Sigmoid colon (tissue), 7 donors: Measurements from ENCODE around the gene HOXC13. TPM values are rescaled to one million over a fixed set of nuclear protein-coding genes. Genes with fewer than 3 reads are reported as not detected.

Source experiments
- DNase-seq: peaks from one replicate; pipeline ENCODE4 v3.0.0-alpha.2; 2019
- H3K27ac ChIP-seq, 4 donors: fragments of 200-600 bp; sonication (generic); one replicate each; pipeline ENCODE4 v1.5.1; 2016 to 2019; ENCODE audit warnings: mild to moderate bottlenecking in 1 of 4
- H3K27me3 ChIP-seq, 3 donors: fragments of 200-600 bp; sonication (generic); one replicate each; pipeline ENCODE4 v1.5.1; 2019; ENCODE audit warnings: mild to moderate bottlenecking in 1 of 3
- H3K36me3 ChIP-seq, 4 donors: fragments of 200-600 bp; sonication (generic); one replicate each; pipeline ENCODE4 v1.5.1; 2016 to 2019
- H3K4me1 ChIP-seq, 4 donors: fragments of 200-600 bp; sonication (generic); one replicate each; pipeline ENCODE4 v1.5.1; 2017 to 2019
- H3K4me3 ChIP-seq, 4 donors: fragments of 200-600 bp; sonication (generic); one replicate each; pipeline ENCODE4 v1.5.1; 2017 to 2019; ENCODE audit warnings: mild to moderate bottlenecking in 2 of 4, moderate library complexity in 1 of 4
- H3K9me3 ChIP-seq, 4 donors: fragments of 200-600 bp in 3 of 4; sonication (generic) in 3 of 4; one replicate each; pipeline versions ENCODE4 v1.5.1 to v1.6.1; 2013 to 2019
- EP300 ChIP-seq, 4 donors: sonication (generic); formaldehyde crosslinking; IDR thresholded peaks; one replicate each; pipeline ENCODE4 v1.6.1; 2017; ENCODE audit warnings: antibody characterized with exemption in 4 of 4
- POLR2A ChIP-seq, 2 donors: fragments of 450-650 bp; IDR thresholded peaks; one replicate each; pipeline ENCODE4 v1.6.1; 2016; ENCODE audit warnings: antibody characterized with exemption in 2 of 2, mild to moderate bottlenecking in 2 of 2, moderate library complexity in 2 of 2
- POLR2AphosphoS5 ChIP-seq, 4 donors: sonication (generic); formaldehyde crosslinking; IDR thresholded peaks; one replicate each; pipeline ENCODE4 v1.6.1; 2017; ENCODE audit warnings: antibody characterized with exemption in 4 of 4
- WGBS, 2 donors: extraction: QIAGEN DNeasy Blood & Tissue Kit; methylation state at CpG; one replicate each; pipeline ENCODE4 v1.1.7; 2013; 5-methylcytosine and 5-hydroxymethylcytosine counted together
- intact Hi-C: fragments of 100-400 bp; cut with DNase I; formaldehyde crosslinking; loops from one replicate; pipeline ENCODE4 v1.15.1; 2023
- polyA plus RNA-seq, 3 donors: library from polyadenylated mRNA; stranded (reverse); fragments of 200-250 nt; gene quantifications; one replicate each; pipeline ENCODE4 v1.2.3, GENCODE V29; 2013
- total RNA-seq, 4 donors: library from RNA; depleted of rRNA; stranded (reverse); fragments of >200 nt; gene quantifications; one replicate each; pipeline ENCODE4 v1.1.0, GENCODE V29; 2016
- TF ChIP-seq, protein P1 (sequence below), 4 experiments: fragments of 450-650 bp in 3 of 4; fragments of 200-600 bp in 1 of 4; IDR thresholded peaks; one replicate each; pipeline ENCODE4 v1.5.1; 2016 to 2019; ENCODE audit warnings: antibody characterized with exemption in 4 of 4, mild to moderate bottlenecking in 3 of 4, moderate library complexity in 2 of 4
- donor health status: healthy with polysubstance abuse.
- donor health status: Bipolar disorder and iron deficiency.
- donor health status: healthy.

Gene HOXC13
- total and polyA plus RNA-seq, 7 donors = 0.60 TPM; not detected in 6

DNA sequence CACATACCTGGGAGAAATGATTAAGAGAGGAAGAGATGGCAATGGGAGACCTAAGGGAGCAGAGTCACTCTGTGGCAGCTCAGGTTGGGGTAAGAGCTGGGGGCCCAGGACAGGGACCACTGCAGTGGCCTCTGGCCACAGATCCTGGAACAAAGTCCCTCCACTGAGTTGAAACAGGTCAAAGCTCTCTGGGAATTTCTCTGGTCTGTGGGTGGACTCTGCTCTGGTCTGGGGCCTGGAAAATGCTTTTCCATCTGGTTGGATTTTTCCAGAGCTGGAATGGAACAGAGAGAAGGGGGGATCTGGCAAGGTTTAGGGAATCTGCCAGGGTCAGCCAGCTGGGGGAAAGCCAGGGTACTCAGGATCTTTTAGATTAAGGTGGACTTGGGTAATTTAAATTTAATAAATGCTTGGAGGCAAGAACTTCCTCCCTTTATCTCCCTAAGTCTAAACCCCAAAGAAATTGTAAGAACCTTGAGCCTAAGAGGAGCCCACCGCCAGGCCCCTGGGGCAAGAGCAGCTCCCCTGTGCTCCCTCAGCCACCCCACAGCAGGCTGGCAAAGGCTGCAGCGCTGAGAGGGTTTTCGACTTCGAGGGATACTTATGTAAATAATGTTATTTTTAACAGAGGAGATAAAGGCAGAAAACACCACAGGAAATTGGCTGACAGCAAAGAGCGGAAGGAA, 50.1 kb downstream of the HOXC13 start:
- Histone ChIP-seq H3K27me3 (peaks cover 89 to 100% (median 100%) of the 10 kb centered on the region in 3 donors), H3K27ac (no peak overlapping the region), H3K9me3 (no peaks in the 10 kb centered on the region), H3K36me3 (no peaks in the 10 kb centered on the region), H3K4me1 (peaks cover 0 to 32% (median 21%) of the 10 kb centered on the region in 4 donors), H3K4me3 (no peak overlapping the region)
- intact Hi-C loops = no loop called here
- WGBS, 2 donors = 8 to 17% methylated on average over 5 of the region's 5 CpGs
- no peak for DNase-seq
- no peak for TF ChIP-seq POLR2AphosphoS5 (IDR thresholded peaks at IDR 0.05)
- TF ChIP-seq POLR2A (IDR thresholded peaks at IDR 0.05) = no peak

DNA sequence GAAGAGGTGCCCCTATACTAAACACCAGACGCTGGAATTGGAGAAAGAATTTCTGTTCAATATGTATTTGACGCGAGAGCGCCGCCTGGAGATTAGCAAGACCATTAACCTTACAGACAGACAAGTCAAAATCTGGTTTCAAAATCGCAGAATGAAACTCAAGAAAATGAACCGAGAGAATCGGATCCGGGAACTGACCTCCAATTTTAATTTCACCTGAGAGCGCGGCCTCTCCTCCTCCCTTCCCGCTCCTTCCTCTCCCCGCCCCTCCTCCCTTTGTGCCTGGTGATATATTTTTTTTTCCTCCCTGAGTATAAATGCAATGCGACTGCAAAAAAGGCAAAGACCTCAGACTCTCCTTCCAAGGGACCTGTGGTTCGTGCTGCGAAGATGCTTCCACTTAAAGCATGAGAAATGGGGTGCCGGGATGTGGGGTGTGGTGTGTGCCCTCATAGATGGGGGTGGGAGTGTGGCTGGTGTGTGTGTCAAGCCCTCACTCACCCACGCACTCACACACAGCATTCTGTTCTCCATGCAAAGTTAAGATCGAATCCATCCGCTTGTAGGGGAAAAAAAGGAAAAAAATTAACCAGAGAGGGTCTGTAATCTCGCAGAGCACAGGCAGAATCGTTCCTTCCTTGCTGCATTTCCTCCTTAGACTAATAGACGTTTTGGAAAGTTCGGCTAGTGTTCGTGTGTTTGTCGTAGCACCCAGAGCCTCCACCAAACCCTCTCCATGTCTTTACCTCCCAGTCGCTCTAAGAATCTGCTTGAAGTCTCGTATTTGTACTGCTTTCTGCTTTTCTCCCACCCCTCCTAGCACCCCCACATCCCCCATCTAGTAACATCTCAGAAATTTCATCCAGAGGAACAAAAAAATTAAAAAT, 50.8 kb downstream of the HOXC13 start:
- no peak overlapping the region for H3K27ac ChIP-seq
- 3 to 4% methylated on average over 28 of the region's 28 CpGs for WGBS, 2 donors
- no peak overlapping the region for H3K4me3 ChIP-seq
- no peaks in the 10 kb centered on the region for H3K9me3 ChIP-seq
- H3K4me1 ChIP-seq = peaks cover 0 to 34% (median 24%) of the 10 kb centered on the region in 4 donors
- TF ChIP-seq, protein P1, sequence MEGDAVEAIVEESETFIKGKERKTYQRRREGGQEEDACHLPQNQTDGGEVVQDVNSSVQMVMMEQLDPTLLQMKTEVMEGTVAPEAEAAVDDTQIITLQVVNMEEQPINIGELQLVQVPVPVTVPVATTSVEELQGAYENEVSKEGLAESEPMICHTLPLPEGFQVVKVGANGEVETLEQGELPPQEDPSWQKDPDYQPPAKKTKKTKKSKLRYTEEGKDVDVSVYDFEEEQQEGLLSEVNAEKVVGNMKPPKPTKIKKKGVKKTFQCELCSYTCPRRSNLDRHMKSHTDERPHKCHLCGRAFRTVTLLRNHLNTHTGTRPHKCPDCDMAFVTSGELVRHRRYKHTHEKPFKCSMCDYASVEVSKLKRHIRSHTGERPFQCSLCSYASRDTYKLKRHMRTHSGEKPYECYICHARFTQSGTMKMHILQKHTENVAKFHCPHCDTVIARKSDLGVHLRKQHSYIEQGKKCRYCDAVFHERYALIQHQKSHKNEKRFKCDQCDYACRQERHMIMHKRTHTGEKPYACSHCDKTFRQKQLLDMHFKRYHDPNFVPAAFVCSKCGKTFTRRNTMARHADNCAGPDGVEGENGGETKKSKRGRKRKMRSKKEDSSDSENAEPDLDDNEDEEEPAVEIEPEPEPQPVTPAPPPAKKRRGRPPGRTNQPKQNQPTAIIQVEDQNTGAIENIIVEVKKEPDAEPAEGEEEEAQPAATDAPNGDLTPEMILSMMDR (IDR thresholded peaks at IDR 0.05) = no peak
- TF ChIP-seq POLR2AphosphoS5 (IDR thresholded peaks at IDR 0.05) = no peak
- TF ChIP-seq POLR2A (IDR thresholded peaks at IDR 0.05) = no peak
- no peak for TF ChIP-seq EP300 (IDR thresholded peaks at IDR 0.05)
- no peak for DNase-seq
- no peaks in the 10 kb centered on the region for H3K36me3 ChIP-seq
- peaks cover 89 to 100% (median 100%) of the 10 kb centered on the region in 3 donors for H3K27me3 ChIP-seq
- intact Hi-C loops = no loop called here

DNA sequence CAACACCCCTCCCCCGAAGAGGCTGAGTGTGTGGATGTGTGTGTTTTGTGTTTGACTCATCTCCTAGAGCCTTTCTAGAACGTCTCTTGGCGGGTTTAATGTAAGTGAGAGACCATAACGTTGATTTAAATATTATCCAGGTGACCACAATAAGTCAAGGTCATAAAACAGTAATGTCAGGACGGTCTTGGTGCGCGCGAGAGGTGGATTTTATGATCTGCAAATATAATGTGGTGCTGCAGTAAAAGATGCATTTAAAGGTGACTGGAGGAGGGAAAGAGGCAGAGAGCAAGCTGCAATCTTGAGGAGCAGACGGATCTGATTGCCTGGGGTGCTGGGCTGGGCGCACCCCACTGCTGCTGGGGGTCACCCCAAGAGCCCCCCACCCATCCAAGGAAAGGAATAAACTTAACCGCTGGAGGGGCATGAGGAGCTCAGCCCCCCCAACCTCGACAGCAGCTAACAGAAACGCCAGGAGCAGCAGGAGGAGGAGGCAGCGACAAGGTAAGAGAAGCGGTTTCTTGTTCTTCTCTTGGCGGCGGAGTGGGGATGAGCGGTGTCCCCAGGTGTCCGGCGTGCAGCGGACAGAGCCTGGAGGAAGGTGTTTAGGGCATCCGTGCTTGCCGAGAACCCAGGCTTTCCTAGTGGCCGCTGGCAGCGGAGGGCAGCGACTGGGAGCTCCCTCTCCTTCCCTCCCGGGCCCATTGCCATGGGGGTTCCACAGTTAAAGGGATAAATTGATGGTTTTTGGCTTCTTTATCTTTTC, 51.9 kb downstream of the HOXC13 start:
- Histone ChIP-seq H3K9me3 (no peaks in the 10 kb centered on the region), H3K4me1 (peaks cover 0 to 34% (median 24%) of the 10 kb centered on the region in 4 donors), H3K36me3 (no peaks in the 10 kb centered on the region), H3K4me3 (no peak overlapping the region), H3K27ac (no peak overlapping the region), H3K27me3 (peaks cover 89 to 100% (median 100%) of the 10 kb centered on the region in 3 donors)
- DNase-seq = no peak
- WGBS, 2 donors = 5 to 7% methylated on average over 27 of the region's 27 CpGs
- intact Hi-C loops = no loop called here
- TF ChIP-seq POLR2AphosphoS5 (IDR thresholded peaks at IDR 0.05) (no peak), EP300 (IDR thresholded peaks at IDR 0.05) (no peak), POLR2A (IDR thresholded peaks at IDR 0.05) (no peak)
- TF ChIP-seq, protein P1 (IDR thresholded peaks at IDR 0.05) = no peak

DNA sequence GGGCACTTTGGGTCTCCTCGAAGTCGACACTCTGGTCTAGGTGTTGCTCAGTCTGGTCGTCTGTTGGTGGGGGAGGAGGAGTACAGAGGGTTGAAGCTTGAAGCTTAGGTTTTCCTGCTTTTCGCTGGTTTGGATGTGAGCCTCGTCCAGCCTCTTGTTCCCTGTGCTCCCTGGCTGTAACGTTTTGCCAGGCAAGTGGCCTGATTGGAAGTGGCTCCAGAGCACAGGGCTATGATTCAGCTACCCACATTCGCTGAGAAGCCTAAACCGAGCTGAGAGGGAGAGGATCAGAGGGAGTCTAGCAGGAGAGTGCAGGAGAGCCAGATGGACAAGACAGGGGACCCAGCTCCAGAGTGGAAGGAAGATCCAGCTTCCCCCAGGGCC, 52.4 kb downstream of the HOXC13 start:
- intact Hi-C loops = no loop called here
- peaks cover 0 to 34% (median 23%) of the 10 kb centered on the region in 4 donors for H3K4me1 ChIP-seq

More for the DNA sequence above, 52.4 kb downstream of the HOXC13 start:
- Histone ChIP-seq H3K27me3 (peaks cover 89 to 100% (median 100%) of the 10 kb centered on the region in 3 donors), H3K4me3 (no peak overlapping the region), H3K9me3 (no peaks in the 10 kb centered on the region), H3K36me3 (no peaks in the 10 kb centered on the region), H3K27ac (no peak overlapping the region)
- 4 to 9% methylated on average over 8 of the region's 8 CpGs for WGBS, 2 donors
- TF ChIP-seq POLR2A (IDR thresholded peaks at IDR 0.05) (no peak), POLR2AphosphoS5 (IDR thresholded peaks at IDR 0.05) (no peak), EP300 (IDR thresholded peaks at IDR 0.05) (no peak)
- TF ChIP-seq, protein P1 (IDR thresholded peaks at IDR 0.05) = no peak
- DNase-seq = no peak
